Adrenal gland (tissue), 12 donors: Measurements from ENCODE around the gene ZNG1F. TPM values are rescaled to one million over a fixed set of nuclear protein-coding genes. Genes with fewer than 3 reads are reported as not detected.
"Not testable (repeated sequence)": the region's sequence is repeated elsewhere in the genome, so short reads cannot be mapped to it uniquely, and the experiment has no call there.

Source experiments
- DNase-seq, 7 donors: peaks; one replicate each; pipeline ENCODE4 v3.0.0-alpha.2; 2019 to 2020
- H3K27ac ChIP-seq, 5 donors: fragments of 200-600 bp; sonication (generic) in 4 of 5; 1 replicate in 3 of 5; 2 replicates in 2 of 5; pipeline versions ENCODE4 v1.5.1 to v1.8.0; 2016 to 2020; ENCODE audit warnings: mild to moderate bottlenecking in 1 of 5
- H3K27me3 ChIP-seq: fragments of 200-600 bp; 2 replicates; pipeline ENCODE4 v1.8.0; 2021
- H3K36me3 ChIP-seq, 2 donors: fragments of 200-600 bp; replicated peaks in 1 of 2; 1 replicate in 1 of 2; 2 replicates in 1 of 2; pipeline versions ENCODE4 v1.5.1 to v1.8.0; 2018 to 2022
- H3K4me1 ChIP-seq, 2 donors: fragments of 200-600 bp; replicated peaks in 1 of 2; 1 replicate in 1 of 2; 2 replicates in 1 of 2; pipeline versions ENCODE4 v1.5.1 to v1.8.0; 2018 to 2021
- H3K4me3 ChIP-seq, 4 donors: fragments of 200-600 bp; sonication (generic) in 3 of 4; one replicate each; pipeline ENCODE4 v1.5.1; 2016 to 2018
- H3K9me3 ChIP-seq, 3 donors: fragments of 200-600 bp; sonication (generic) in 1 of 3; replicated peaks in 1 of 3; 1 replicate in 2 of 3; 2 replicates in 1 of 3; pipeline versions ENCODE4 v1.5.1 to v1.8.0; 2016 to 2021
- CTCF ChIP-seq, 6 experiments: fragments of 450-650 bp in 4 of 6; fragments of 200-600 bp in 2 of 6; sonication (generic) in 1 of 6; IDR thresholded peaks; 1 replicate in 5 of 6; 2 replicates in 1 of 6; pipeline versions ENCODE4 v1.5.1 to v1.8.0; 2016 to 2021; ENCODE audit warnings: antibody characterized with exemption in 6 of 6, mild to moderate bottlenecking in 2 of 6, moderate library complexity in 1 of 6
- WGBS, 4 donors: extraction: QIAGEN DNeasy Blood & Tissue Kit in 2 of 4; methylation state at CpG; one replicate each; pipeline versions ENCODE4 v1.1.5 to v1.1.7; 2013 to 2017; 5-methylcytosine and 5-hydroxymethylcytosine counted together
- intact Hi-C, 2 donors: fragments of 100-400 bp; cut with DNase I; formaldehyde crosslinking; loops; one replicate each; pipeline versions ENCODE4 v1.14.1 to v1.15.0; 2022 to 2023
- microRNA-seq, 3 donors: library from miRNA; unstranded; fragments of <30 nt; microRNA quantifications; one replicate each; pipeline ENCODE4, GENCODE V29; 2017 to 2020
- polyA plus RNA-seq, 3 donors: library from polyadenylated mRNA; stranded (reverse); fragments of 200-250 nt in 2 of 3; fragments of 350-450 nt in 1 of 3; fragmentation: Illumina TruSeq in 1 of 3; extraction: RNeasy Lipid Tissue Mini Kit (QIAGEN cat#74804) in 1 of 3; gene quantifications; one replicate each; pipeline ENCODE4 v1.2.3, GENCODE V29; 2013 to 2014
- small RNA-seq, 2 donors: library from RNA; depleted of rRNA; stranded (forward); fragments of <200 nt; gene quantifications; one replicate each; pipeline ENCODE3, GENCODE V24; 2016
- total RNA-seq, 9 donors: library from RNA; depleted of rRNA in 4 of 9; stranded (reverse); fragments of >200 nt in 4 of 9; fragments of 120-200 nt in 1 of 9; fragmentation: NEBNext Ultra II Directional in 1 of 9; extraction: Animal tissue kit (Norgen Biotek cat#: 25700) in 1 of 9; gene quantifications; one replicate each; pipeline versions ENCODE4 v1.1.0 to v1.2.4, GENCODE V29; 2013 to 2023
- donor health status: healthy with polysubstance abuse.
- donor health status: Bipolar disorder and iron deficiency.
- donor health status: DM: yes; HTN: yes; CAD: no.
- donor health status: DM: no; HTN: no; CAD: no.
- donor health status: DM: no; HTN: no; CAD: no.
- donor health status: DM: yes; HTN: yes; CAD: no.

Gene ZNG1F
- total and polyA plus RNA-seq, 12 donors, result 2.1 to 30.4 (median 7.8) TPM; not detected in 1

GRCh38 chr9:41088450-41089059 is 100.6 kb downstream of the ZNG1F start:
- H3K9me3 ChIP-seq, H3K4me3 ChIP-seq, H3K4me1 ChIP-seq, H3K36me3 ChIP-seq, DNase-seq, intact Hi-C loops, H3K27me3 ChIP-seq, H3K27ac ChIP-seq: not testable (repeated sequence)
- 6 to 13% (median 10%) methylated on average over 6 to 9 of the region's 11 CpGs for WGBS, 4 donors
- peak in 4 of 6 experiments; percentile 20 to 55 (median 35) for TF ChIP-seq CTCF (IDR thresholded peaks at IDR 0.05)

- 64 to 67% (median 66%) methylated on average over 5 of the region's 5 CpGs for WGBS, 4 donors
- H3K36me3 ChIP-seq, intact Hi-C loops, DNase-seq, H3K4me3 ChIP-seq, H3K27ac ChIP-seq, H3K27me3 ChIP-seq, H3K9me3 ChIP-seq, H3K4me1 ChIP-seq: not testable (repeated sequence)
Measured at GRCh38 chr9:41087929-41088328, 101.2 kb downstream of the ZNG1F start.

- H3K36me3 ChIP-seq, H3K4me3 ChIP-seq, intact Hi-C loops, H3K4me1 ChIP-seq, H3K27me3 ChIP-seq, H3K27ac ChIP-seq, H3K9me3 ChIP-seq, DNase-seq: not testable (repeated sequence)
- WGBS, 4 donors, result 51 to 64% (median 59%) methylated on average over 4 to 5 of the region's 5 CpGs
Measured at GRCh38 chr9:41087157-41087780, 101.8 kb downstream of the ZNG1F start.

GRCh38 chr9:41086685-41087084 is 102.4 kb downstream of the ZNG1F start:
- H3K27me3 ChIP-seq, DNase-seq, intact Hi-C loops, H3K9me3 ChIP-seq, H3K27ac ChIP-seq, H3K36me3 ChIP-seq, H3K4me1 ChIP-seq, H3K4me3 ChIP-seq: not testable (repeated sequence)
- 0 to 88% (median 27%) methylated on average over 1 of the region's 1 CpG for WGBS, 4 donors

- H3K27ac ChIP-seq, H3K27me3 ChIP-seq, H3K9me3 ChIP-seq, DNase-seq, H3K36me3 ChIP-seq, intact Hi-C loops, H3K4me1 ChIP-seq, H3K4me3 ChIP-seq: not testable (repeated sequence)
- 67 to 72% (median 70%) methylated on average over 3 of the region's 3 CpGs for WGBS, 4 donors
Measured at GRCh38 chr9:41086215-41086614, 102.9 kb downstream of the ZNG1F start.

GRCh38 chr9:41082358-41082757 is 106.8 kb downstream of the ZNG1F start:
- DNase-seq, H3K9me3 ChIP-seq, H3K4me1 ChIP-seq, intact Hi-C loops, H3K36me3 ChIP-seq, H3K27me3 ChIP-seq, H3K4me3 ChIP-seq, H3K27ac ChIP-seq: not testable (repeated sequence)
- 36 to 53% (median 46%) methylated on average over 4 of the region's 4 CpGs for WGBS, 4 donors

Small RNAs within 50 kb of the gene (microRNA-seq; reads per million reads assigned to microRNA genes)
- 0 reads per million in 3 donors for gene MIR4477A

Small RNAs within 50 kb of the gene (small RNA-seq; reads per million reads assigned to genes)
- gene MIR4477A, result 0 reads per million in 2 donors
- 0 to 0.08 reads per million in 2 donors for gene RNA5SP530

Other genes with a start within 250 kb of the ZNG1F start
- under 1 TPM in 3 of 9 donors, not detected in 6; 0.11 to 0.20 (median 0.14) TPM for gene FOXD4L6, start 60.6 kb downstream of the ZNG1F start, total RNA-seq
- under 1 TPM in 2 of 3 donors, not detected in 1; 0.07 to 0.24 TPM for gene FOXD4L6, start 60.6 kb downstream of the ZNG1F start, polyA plus RNA-seq